GM12874 (cell line): Measurements from ENCODE around the gene EML6.

Experiments
- TF ChIP-seq, protein P1 (sequence below): IDR thresholded peaks from 2 replicates; pipeline ENCODE4 v1.5.1; 2011; ENCODE audit warnings: low read depth, mild to moderate bottlenecking, control low read depth, low read length, moderate library complexity; ENCODE audit not compliant: insufficient read depth

The EML6 gene

GRCh38 chr2:54850171-54851122 lies 127.0 kb downstream of the EML6 start:
- TF ChIP-seq, protein P1, sequence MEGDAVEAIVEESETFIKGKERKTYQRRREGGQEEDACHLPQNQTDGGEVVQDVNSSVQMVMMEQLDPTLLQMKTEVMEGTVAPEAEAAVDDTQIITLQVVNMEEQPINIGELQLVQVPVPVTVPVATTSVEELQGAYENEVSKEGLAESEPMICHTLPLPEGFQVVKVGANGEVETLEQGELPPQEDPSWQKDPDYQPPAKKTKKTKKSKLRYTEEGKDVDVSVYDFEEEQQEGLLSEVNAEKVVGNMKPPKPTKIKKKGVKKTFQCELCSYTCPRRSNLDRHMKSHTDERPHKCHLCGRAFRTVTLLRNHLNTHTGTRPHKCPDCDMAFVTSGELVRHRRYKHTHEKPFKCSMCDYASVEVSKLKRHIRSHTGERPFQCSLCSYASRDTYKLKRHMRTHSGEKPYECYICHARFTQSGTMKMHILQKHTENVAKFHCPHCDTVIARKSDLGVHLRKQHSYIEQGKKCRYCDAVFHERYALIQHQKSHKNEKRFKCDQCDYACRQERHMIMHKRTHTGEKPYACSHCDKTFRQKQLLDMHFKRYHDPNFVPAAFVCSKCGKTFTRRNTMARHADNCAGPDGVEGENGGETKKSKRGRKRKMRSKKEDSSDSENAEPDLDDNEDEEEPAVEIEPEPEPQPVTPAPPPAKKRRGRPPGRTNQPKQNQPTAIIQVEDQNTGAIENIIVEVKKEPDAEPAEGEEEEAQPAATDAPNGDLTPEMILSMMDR, result no peak

GRCh38 chr2:54853616-54854310 lies 130.3 kb downstream of the EML6 start:
- TF ChIP-seq, protein P1, result no peak

GRCh38 chr2:54855434-54855833 lies 132.0 kb downstream of the EML6 start:
- TF ChIP-seq, protein P1, result no peak

- TF ChIP-seq, protein P1, result no peak
Observed at GRCh38 chr2:54858021-54858681, 134.7 kb downstream of the EML6 start.

- TF ChIP-seq, protein P1, result no peak
Observed at GRCh38 chr2:54859416-54859815, 136.0 kb downstream of the EML6 start.

DNA sequence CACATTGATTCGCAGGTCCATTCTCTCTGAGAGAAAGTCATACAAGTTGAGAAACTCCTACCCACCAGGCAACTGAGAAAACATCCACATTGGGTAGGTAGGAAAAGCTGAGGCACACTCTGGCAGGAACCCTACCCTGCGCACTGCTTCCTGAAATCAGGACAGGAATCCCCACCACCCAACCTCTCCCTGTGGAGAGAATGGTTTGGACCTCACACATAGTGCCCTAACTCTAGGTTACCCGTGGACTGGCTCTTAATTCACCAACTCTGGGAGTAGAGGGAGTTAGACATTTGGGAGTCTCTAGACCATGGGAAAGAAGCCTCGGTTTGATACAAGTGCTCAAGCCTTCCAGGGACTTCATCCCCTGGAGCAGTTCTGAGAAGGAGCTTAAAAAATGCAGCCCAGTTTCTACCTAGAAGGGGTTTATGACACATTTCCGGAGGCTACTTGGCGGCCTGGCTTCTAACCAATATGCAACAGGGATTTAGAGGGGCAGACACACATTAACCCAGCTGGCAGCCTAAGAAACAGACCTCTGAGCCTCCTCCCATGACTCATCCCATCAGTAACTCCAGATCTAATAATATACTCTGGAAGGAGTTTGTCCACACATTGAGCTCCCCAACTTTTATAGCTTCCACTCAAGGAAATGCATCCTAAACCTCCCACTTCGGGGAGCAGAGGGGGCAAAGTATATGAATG lies 136.7 kb downstream of the EML6 start:
- TF ChIP-seq, protein P1, result no peak
